ENCODE data around the gene CEACAM19. TPM values are rescaled to one million over a fixed set of nuclear protein-coding genes. Genes with fewer than 3 reads are reported as not detected.

CEACAM19 gene
- total and polyA plus RNA-seq, 10 of the 15 experiments (the other 5 are each of a cell fraction or from before 2014, with no cell fraction given) = 0.13 to 0.31 (median 0.17) TPM; not detected in 4

GRCh38 chr19:44634785-44635184 lies 36.5 kb upstream of the CEACAM19 start (continued):
- no peak for TF ChIP-seq KDM1A (IDR thresholded peaks at IDR 0.05; ENCODE audit: borderline replicate concordance)
- no peak for TF ChIP-seq IKZF1 (conservative IDR thresholded peaks at IDR 0.05)
- TF ChIP-seq IRF3 (IDR thresholded peaks at IDR 0.05) = no peak

DNA sequence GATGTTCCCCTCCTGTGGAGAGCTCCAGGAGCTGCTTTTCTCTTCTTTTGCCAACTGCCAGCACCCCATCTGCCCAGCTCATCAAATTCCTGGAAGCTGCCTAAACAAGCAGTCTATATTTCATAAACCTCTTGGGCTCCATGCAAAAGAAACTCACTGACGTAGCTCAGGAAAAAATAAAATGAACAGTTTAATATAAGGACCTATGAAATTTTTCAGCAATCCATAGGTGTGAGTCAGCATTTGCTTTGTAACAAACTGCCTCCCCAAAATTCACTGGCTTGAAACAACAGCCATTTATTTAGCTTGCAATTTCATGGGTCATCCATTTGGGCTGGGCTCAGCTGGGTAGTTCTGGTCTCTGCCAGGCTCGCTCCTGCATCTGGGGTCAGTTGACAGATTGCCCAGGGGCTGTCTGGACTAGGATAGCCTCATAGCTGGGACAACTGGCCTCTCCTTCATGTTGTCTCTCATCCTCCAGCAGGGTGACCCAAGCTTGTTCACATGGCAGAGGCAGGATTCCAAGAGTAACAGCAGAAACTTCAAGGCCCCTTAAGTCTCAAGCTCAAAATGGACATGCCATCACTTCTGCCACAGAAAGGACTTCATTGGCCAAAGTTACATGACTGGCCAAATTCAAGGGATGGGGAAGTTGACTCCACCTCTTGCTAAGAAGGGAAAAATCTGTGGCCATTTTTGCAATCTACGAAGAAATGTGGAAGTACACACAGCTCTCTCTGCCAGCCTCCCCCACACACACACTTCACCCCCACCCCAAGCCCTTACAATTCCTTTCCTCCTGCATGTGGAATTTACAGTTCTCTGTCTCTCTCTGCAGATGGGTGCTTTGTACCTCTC lies 35.5 kb upstream of the CEACAM19 start:
- H3K27ac ChIP-seq (ENCODE audit: control insufficient read depth, insufficient read depth) = no peak overlapping the region
- H3K36me3 ChIP-seq (ENCODE audit: control insufficient read depth in 2 of 2, insufficient read depth in 2 of 2, low read length in 1 of 2) = no peaks in the 10 kb centered on the region
- H3K4me3 ChIP-seq = no peak overlapping the region
- intact Hi-C loops (cut with micrococcal nuclease; ENCODE audit: unreplicated experiment) = no loop called here
- no peak for DNase-seq (ENCODE audit: low read depth, low spot score)
- H2AFZ ChIP-seq (ENCODE audit: control insufficient read depth, low read depth, low read length) = no peak overlapping the region
- ChIA-PET SMC1A (ENCODE audit: uncharacterized antibody, unreplicated experiment) (interaction anchor here (0.9 to 1.1 kb wide), 2 partner anchors 19 to 54 kb away, joined by 3 read pairs; no protein-coding TSS in a partner anchor), CTCF (interaction anchor here (0.6 to 2.5 kb wide), 5 partner anchors 19 to 182 kb away, joined by 3 to 6 read pairs (median 4); no protein-coding TSS in a partner anchor), RAD21 (ENCODE audit: unreplicated experiment) (no interaction called here), POLR2A (no interaction called here)
- H3K4me2 ChIP-seq (ENCODE audit: control insufficient read depth, insufficient read depth) = no peak overlapping the region
- H4K20me1 ChIP-seq (ENCODE audit: control insufficient read depth, insufficient read depth) = no peaks in the 10 kb centered on the region
- no TSS peak for BruUV-seq (replicated peaks)
- ATAC-seq = no peak
- no peak overlapping the region for H3K9ac ChIP-seq (ENCODE audit: control insufficient read depth, insufficient read depth, low read length)
- TF ChIP-seq RELA (IDR thresholded peaks at IDR 0.05; ENCODE audit: borderline replicate concordance, partially characterized antibody) = no peak
- no peak for TF ChIP-seq DPF2 (IDR thresholded peaks at IDR 0.05)
- no peak for TF ChIP-seq ASH2L (IDR thresholded peaks at IDR 0.05; ENCODE audit: borderline replicate concordance, low read depth)
- no peak for TF ChIP-seq KDM1A (IDR thresholded peaks at IDR 0.05; ENCODE audit: borderline replicate concordance)
- TF ChIP-seq, protein P1, sequence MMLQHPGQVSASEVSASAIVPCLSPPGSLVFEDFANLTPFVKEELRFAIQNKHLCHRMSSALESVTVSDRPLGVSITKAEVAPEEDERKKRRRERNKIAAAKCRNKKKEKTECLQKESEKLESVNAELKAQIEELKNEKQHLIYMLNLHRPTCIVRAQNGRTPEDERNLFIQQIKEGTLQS (IDR thresholded peaks at IDR 0.05; ENCODE audit: borderline replicate concordance, extremely low read depth, low read depth, low read length) = no peak
- no peak for TF ChIP-seq GABPA (IDR thresholded peaks at IDR 0.05; ENCODE audit: low read depth)
- H3K79me2 ChIP-seq (ENCODE audit: control insufficient read depth, insufficient read depth, low read length) = no peaks in the 10 kb centered on the region
- H3K9me3 ChIP-seq (replicated peaks; ENCODE audit: control insufficient read depth, insufficient read depth, low read length) = no peaks in the 10 kb centered on the region
- no peaks in the 10 kb centered on the region for H3K27me3 ChIP-seq (replicated peaks in 1 of 2; ENCODE audit: control insufficient read depth in 2 of 2, insufficient read depth in 2 of 2, low read length in 1 of 2)
- H3K4me1 ChIP-seq (ENCODE audit: control insufficient read depth, insufficient read depth, low read length) = no peaks in the 10 kb centered on the region
- WGBS (ENCODE audit: insufficient coverage, insufficient replicate concordance, low lambda C conversion rate, missing lambda C conversion rate) = 22% methylated on average over 3 of the region's 3 CpGs
- no peak for FAIRE-seq
- in situ Hi-C loops (cut with MboI) = no loop called here
